HG02852 (cell line): ENCODE measurements around the gene CMA1.
"Not testable (repeated sequence)": the region's sequence is repeated elsewhere in the genome, so short reads cannot be mapped to it uniquely, and the experiment has no call there.

Experiments used
- ATAC-seq: cut with Tn5 transposase; IDR thresholded peaks from one replicate; pipeline ENCODE4 v1.9.1; 2021; ENCODE audit warnings: mild to moderate bottlenecking, moderate library complexity; ENCODE audit not compliant: unreplicated experiment

CMA1 gene

GRCh38 chr14:24508155-24508840 lies at the start of gene CMA1:
Gene CMA1 (minus strand): TSS chr14:24508265. CDS start chr14:24508235, 30 bp downstream.
- ATAC-seq = peak; percentile 64

- ATAC-seq = no peak
These were observed 48.7 kb upstream of the CMA1 start for GRCh38 chr14:24556756-24557155.

- ATAC-seq = not testable (repeated sequence)
These were observed 41.0 kb upstream of the CMA1 start for GRCh38 chr14:24549064-24549463.

- no peak for ATAC-seq
These were observed 34.4 kb upstream of the CMA1 start for GRCh38 chr14:24542346-24542936.

- ATAC-seq = no peak
These were observed 27.7 kb upstream of the CMA1 start for GRCh38 chr14:24535737-24536136.

- no peak for ATAC-seq
These were observed 26.2 kb upstream of the CMA1 start for GRCh38 chr14:24534286-24534685.

- not testable (repeated sequence) for ATAC-seq
These were observed 18.0 kb upstream of the CMA1 start for GRCh38 chr14:24525877-24526620.

GRCh38 chr14:24518851-24519250 lies 10.8 kb upstream of the CMA1 start:
- ATAC-seq = no peak

- ATAC-seq = no peak
These were observed 6.1 kb upstream of the CMA1 start for GRCh38 chr14:24514209-24514608.

- no peak for ATAC-seq
These were observed 4.9 kb upstream of the CMA1 start for GRCh38 chr14:24513009-24513408.

- ATAC-seq = no peak
These were observed 1.6 kb downstream of the CMA1 start for GRCh38 chr14:24506443-24506842.

- ATAC-seq = no peak
These were observed 3.6 kb downstream of the CMA1 start for GRCh38 chr14:24504425-24504950.

- ATAC-seq = not testable (repeated sequence)
These were observed 16.3 kb downstream of the CMA1 start for GRCh38 chr14:24491586-24492408.

GRCh38 chr14:24483604-24484252 lies 24.3 kb downstream of the CMA1 start:
- no peak for ATAC-seq

- ATAC-seq = not testable (repeated sequence)
These were observed 25.3 kb downstream of the CMA1 start for GRCh38 chr14:24482699-24483303.

GRCh38 chr14:24481622-24482324 lies 26.3 kb downstream of the CMA1 start:
- ATAC-seq = peak; percentile 92

GRCh38 chr14:24479999-24480398 lies 28.1 kb downstream of the CMA1 start:
- ATAC-seq = not testable (repeated sequence)

GRCh38 chr14:24475261-24475660 lies 32.8 kb downstream of the CMA1 start:
- ATAC-seq = no peak

GRCh38 chr14:24473211-24473610 lies 34.9 kb downstream of the CMA1 start:
- ATAC-seq = no peak
